SW480 (cell line): ENCODE data around the gene BRINP3.

ENCODE experiments used
- DNase-seq: peaks from one replicate; pipeline ENCODE4 v3.0.0-alpha.2; 2016; ENCODE audit warnings: low spot score

The BRINP3 gene

GRCh38 chr1:190452272-190452848 is 25.3 kb downstream of the BRINP3 start:
- no peak for DNase-seq

GRCh38 chr1:190444464-190444863 is 33.2 kb downstream of the BRINP3 start:
- no peak for DNase-seq

- DNase-seq: no peak
Observed at GRCh38 chr1:190439447-190439846, 38.2 kb downstream of the BRINP3 start.

- no peak for DNase-seq
Observed at GRCh38 chr1:190436615-190437014, 41.0 kb downstream of the BRINP3 start.

- no peak for DNase-seq
Observed at GRCh38 chr1:190429932-190430331, 47.7 kb downstream of the BRINP3 start.

- DNase-seq: no peak
Observed at GRCh38 chr1:190429141-190429540, 48.5 kb downstream of the BRINP3 start.

GRCh38 chr1:190416239-190416638 is 61.4 kb downstream of the BRINP3 start:
- DNase-seq: no peak

- no peak for DNase-seq
Observed at GRCh38 chr1:190413142-190413541, 64.5 kb downstream of the BRINP3 start.

GRCh38 chr1:190403402-190403801 is 74.3 kb downstream of the BRINP3 start:
- DNase-seq: no peak

GRCh38 chr1:190399233-190399632 is 78.4 kb downstream of the BRINP3 start:
- DNase-seq: no peak

GRCh38 chr1:190391582-190391981 is 86.1 kb downstream of the BRINP3 start:
- no peak for DNase-seq

GRCh38 chr1:190377991-190378390 is 99.7 kb downstream of the BRINP3 start:
- no peak for DNase-seq

GRCh38 chr1:190377294-190377693 is 100.4 kb downstream of the BRINP3 start:
- DNase-seq: no peak

- DNase-seq: no peak
Observed at GRCh38 chr1:190376044-190376443, 101.6 kb downstream of the BRINP3 start.

- no peak for DNase-seq
Observed at GRCh38 chr1:190373705-190374336, 103.8 kb downstream of the BRINP3 start.

- no peak for DNase-seq
Observed at GRCh38 chr1:190367200-190367599, 110.5 kb downstream of the BRINP3 start.

GRCh38 chr1:190365283-190365682 is 112.4 kb downstream of the BRINP3 start:
- DNase-seq: no peak

GRCh38 chr1:190353538-190354101 is 124.0 kb downstream of the BRINP3 start:
- DNase-seq: no peak

GRCh38 chr1:190344454-190344853 is 133.2 kb downstream of the BRINP3 start:
- no peak for DNase-seq

GRCh38 chr1:190338829-190339228 is 138.8 kb downstream of the BRINP3 start:
- no peak for DNase-seq

- no peak for DNase-seq
Observed at GRCh38 chr1:190328871-190329270, 148.8 kb downstream of the BRINP3 start.

GRCh38 chr1:190328361-190328760 is 149.3 kb downstream of the BRINP3 start:
- no peak for DNase-seq

GRCh38 chr1:190327271-190327670 is 150.4 kb downstream of the BRINP3 start:
- no peak for DNase-seq

GRCh38 chr1:190323530-190323929 is 154.1 kb downstream of the BRINP3 start:
- DNase-seq: no peak
